ENCODE data around the gene KCTD10.

- no peak for TF ChIP-seq CTCF (conservative IDR thresholded peaks at IDR 0.05)
- no peak for TF ChIP-seq ZFX (IDR thresholded peaks at IDR 0.05)
Observed at GRCh38 chr12:109458771-109459208, 18.3 kb downstream of the KCTD10 start.
